ENCODE data around the gene KIF7.

KIF7 gene

GRCh38 chr15:89646416-89647141, 8.7 kb downstream of the KIF7 start:
- no peak for DNase-seq

- DNase-seq, result no peak
Measured at GRCh38 chr15:89645680-89646079, 9.6 kb downstream of the KIF7 start.

GRCh38 chr15:89642106-89642505, 13.2 kb downstream of the KIF7 start:
- DNase-seq, result no peak

GRCh38 chr15:89641053-89641452, 14.2 kb downstream of the KIF7 start:
- DNase-seq, result no peak

GRCh38 chr15:89640245-89640644, 15.0 kb downstream of the KIF7 start:
- no peak for DNase-seq

GRCh38 chr15:89633585-89633984, 21.7 kb downstream of the KIF7 start:
- no peak for DNase-seq

GRCh38 chr15:89632563-89633430, 22.5 kb downstream of the KIF7 start:
- no peak for DNase-seq

GRCh38 chr15:89631902-89632264, 23.4 kb downstream of the KIF7 start:
- no peak for DNase-seq

GRCh38 chr15:89630974-89631901, 24.0 kb downstream of the KIF7 start:
- no peak for DNase-seq

- no peak for DNase-seq
Measured at GRCh38 chr15:89630260-89630659, 25.0 kb downstream of the KIF7 start.

- no peak for DNase-seq
Measured at GRCh38 chr15:89629829-89630228, 25.4 kb downstream of the KIF7 start.

GRCh38 chr15:89628806-89629715, 26.2 kb downstream of the KIF7 start:
- DNase-seq, result no peak

- DNase-seq, result no peak
Measured at GRCh38 chr15:89628301-89628700, 27.0 kb downstream of the KIF7 start.

- no peak for DNase-seq
Measured at GRCh38 chr15:89627256-89627970, 27.9 kb downstream of the KIF7 start.

GRCh38 chr15:89625716-89626115, 29.6 kb downstream of the KIF7 start:
- no peak for DNase-seq

GRCh38 chr15:89623165-89623564, 32.1 kb downstream of the KIF7 start:
- DNase-seq, result no peak

GRCh38 chr15:89621547-89621946, 33.7 kb downstream of the KIF7 start:
- no peak for DNase-seq

GRCh38 chr15:89616228-89616627, 39.0 kb downstream of the KIF7 start:
- DNase-seq, result no peak

GRCh38 chr15:89615135-89615534, 40.1 kb downstream of the KIF7 start:
- DNase-seq, result no peak

- DNase-seq, result no peak
Measured at GRCh38 chr15:89614164-89614563, 41.1 kb downstream of the KIF7 start.

GRCh38 chr15:89613031-89613430, 42.2 kb downstream of the KIF7 start:
- DNase-seq, result no peak

All from activated gamma-delta T cell (primary cell).